ENCODE measurements around the gene PLBD1.

PLBD1 gene

GRCh38 chr12:14505626-14506596 lies 61.8 kb downstream of the PLBD1 start:
- DNase-seq (ENCODE audit: low spot score), result no peak

GRCh38 chr12:14495326-14495725 lies 72.4 kb downstream of the PLBD1 start:
- DNase-seq (ENCODE audit: low spot score), result no peak

- DNase-seq (ENCODE audit: low spot score), result no peak
Observed at GRCh38 chr12:14482886-14483285, 84.8 kb downstream of the PLBD1 start.

- DNase-seq (ENCODE audit: low spot score), result no peak
Observed at GRCh38 chr12:14482361-14482760, 85.3 kb downstream of the PLBD1 start.

GRCh38 chr12:14481201-14481600 lies 86.5 kb downstream of the PLBD1 start:
- DNase-seq (ENCODE audit: low spot score), result no peak

GRCh38 chr12:14479004-14479403 lies 88.7 kb downstream of the PLBD1 start:
- DNase-seq (ENCODE audit: low spot score), result no peak

GRCh38 chr12:14473707-14474287 lies 93.9 kb downstream of the PLBD1 start:
- no peak for DNase-seq (ENCODE audit: low spot score)

- DNase-seq (ENCODE audit: low spot score), result no peak
Observed at GRCh38 chr12:14471497-14471896, 96.2 kb downstream of the PLBD1 start.

GRCh38 chr12:14460212-14460841 lies 107.4 kb downstream of the PLBD1 start:
- no peak for DNase-seq (ENCODE audit: low spot score)

- DNase-seq (ENCODE audit: low spot score), result peak; percentile 78
Observed at GRCh38 chr12:14454098-14454907, 113.4 kb downstream of the PLBD1 start.
